GM12878 (cell line): Measurements from ENCODE around the gene IGIP.

Source experiments
- CTCF ChIP-seq, 3 experiments: IDR thresholded peaks in 2 of 3; conservative IDR thresholded peaks in 1 of 3; 2 replicates each; pipeline ENCODE4 v1.5.1; 2011; ENCODE audit warnings: low read depth in 3 of 3, low read length in 3 of 3, mild to moderate bottlenecking in 3 of 3, control low read depth in 2 of 3, moderate library complexity in 2 of 3, inconsistent platforms in 1 of 3, mixed read lengths in 1 of 3; ENCODE audit not compliant: control insufficient read depth in 2 of 3, insufficient read depth in 1 of 3; ENCODE audit errors: extremely low read depth in 1 of 3
- POLR2A ChIP-seq: IDR thresholded peaks from 2 replicates; pipeline ENCODE4 v1.6.1; 2011; ENCODE audit warnings: low read depth, mild to moderate bottlenecking, low read length

DNA sequence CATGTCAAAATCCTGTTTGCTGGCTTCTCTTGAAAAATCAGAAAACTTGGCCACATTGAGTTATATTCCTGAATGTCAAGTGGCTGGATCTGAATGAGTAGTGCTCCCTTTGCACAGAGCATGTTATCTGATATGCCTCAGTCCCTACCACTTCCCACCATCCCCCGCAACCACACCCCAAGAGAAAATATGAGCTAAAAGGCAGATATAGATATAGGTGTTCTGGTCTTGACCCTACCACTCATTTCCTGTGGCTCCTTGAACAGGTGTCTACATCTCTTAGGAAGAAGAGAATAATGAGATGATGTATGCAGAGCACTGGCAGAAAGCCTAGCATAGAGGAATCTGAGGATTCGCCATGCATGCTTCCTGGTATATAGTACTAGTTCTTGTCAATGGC lies 42.6 kb downstream of the IGIP start:
- TF ChIP-seq CTCF (IDR thresholded peaks at IDR 0.05 in 2 of 3, conservative IDR thresholded peaks at IDR 0.05 in 1 of 3; ENCODE audit: control insufficient read depth in 2 of 3, extremely low read depth in 1 of 3, insufficient read depth in 1 of 3, low read depth in 3 of 3, low read length in 3 of 3) (no peak), POLR2A (no peak)
